ENCODE data around the gene PCID2. TPM values are rescaled to one million over a fixed set of nuclear protein-coding genes. Genes with fewer than 3 reads are reported as not detected.

PCID2 gene
- total and polyA plus RNA-seq, 2 of the 13 experiments (the other 11 are each of a cell fraction or from before 2014, with no cell fraction given): 65.0 to 111 TPM

DNA sequence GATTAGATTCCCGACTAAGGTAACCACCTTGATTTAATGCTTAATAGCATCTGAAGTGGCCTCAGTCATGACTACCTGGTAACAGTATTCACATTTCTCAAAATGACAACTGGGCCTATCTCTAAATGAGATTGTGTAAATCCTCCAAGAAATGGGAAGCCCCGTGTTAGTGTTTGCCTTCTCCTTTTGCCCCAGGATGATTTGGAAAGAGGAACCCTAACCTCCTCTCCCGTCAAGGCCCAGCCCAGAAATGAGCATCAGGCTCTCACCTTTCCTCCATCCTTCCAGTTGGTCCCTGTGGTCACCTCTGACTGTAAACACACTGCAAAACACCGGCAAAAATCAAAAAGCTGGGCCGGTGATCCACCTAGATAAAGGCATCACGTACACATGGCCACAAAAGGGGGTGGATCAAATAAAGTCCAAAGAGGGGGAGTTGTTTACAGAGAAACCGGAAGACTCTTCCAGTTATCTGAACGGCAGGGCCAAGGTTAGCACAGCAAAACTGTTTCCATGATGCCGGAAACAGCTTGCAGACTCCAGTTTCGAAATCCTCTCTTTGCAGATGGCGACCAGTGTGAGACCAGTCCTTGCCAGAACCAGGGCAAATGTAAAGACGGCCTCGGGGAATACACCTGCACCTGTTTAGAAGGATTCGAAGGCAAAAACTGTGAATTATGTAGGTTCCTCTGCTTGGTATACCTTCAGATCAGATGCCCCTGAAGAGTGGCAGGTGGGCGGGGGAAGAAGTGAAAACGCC is 69.5 kb downstream of the PCID2 start (continued):
- TF ChIP-seq, protein P1, sequence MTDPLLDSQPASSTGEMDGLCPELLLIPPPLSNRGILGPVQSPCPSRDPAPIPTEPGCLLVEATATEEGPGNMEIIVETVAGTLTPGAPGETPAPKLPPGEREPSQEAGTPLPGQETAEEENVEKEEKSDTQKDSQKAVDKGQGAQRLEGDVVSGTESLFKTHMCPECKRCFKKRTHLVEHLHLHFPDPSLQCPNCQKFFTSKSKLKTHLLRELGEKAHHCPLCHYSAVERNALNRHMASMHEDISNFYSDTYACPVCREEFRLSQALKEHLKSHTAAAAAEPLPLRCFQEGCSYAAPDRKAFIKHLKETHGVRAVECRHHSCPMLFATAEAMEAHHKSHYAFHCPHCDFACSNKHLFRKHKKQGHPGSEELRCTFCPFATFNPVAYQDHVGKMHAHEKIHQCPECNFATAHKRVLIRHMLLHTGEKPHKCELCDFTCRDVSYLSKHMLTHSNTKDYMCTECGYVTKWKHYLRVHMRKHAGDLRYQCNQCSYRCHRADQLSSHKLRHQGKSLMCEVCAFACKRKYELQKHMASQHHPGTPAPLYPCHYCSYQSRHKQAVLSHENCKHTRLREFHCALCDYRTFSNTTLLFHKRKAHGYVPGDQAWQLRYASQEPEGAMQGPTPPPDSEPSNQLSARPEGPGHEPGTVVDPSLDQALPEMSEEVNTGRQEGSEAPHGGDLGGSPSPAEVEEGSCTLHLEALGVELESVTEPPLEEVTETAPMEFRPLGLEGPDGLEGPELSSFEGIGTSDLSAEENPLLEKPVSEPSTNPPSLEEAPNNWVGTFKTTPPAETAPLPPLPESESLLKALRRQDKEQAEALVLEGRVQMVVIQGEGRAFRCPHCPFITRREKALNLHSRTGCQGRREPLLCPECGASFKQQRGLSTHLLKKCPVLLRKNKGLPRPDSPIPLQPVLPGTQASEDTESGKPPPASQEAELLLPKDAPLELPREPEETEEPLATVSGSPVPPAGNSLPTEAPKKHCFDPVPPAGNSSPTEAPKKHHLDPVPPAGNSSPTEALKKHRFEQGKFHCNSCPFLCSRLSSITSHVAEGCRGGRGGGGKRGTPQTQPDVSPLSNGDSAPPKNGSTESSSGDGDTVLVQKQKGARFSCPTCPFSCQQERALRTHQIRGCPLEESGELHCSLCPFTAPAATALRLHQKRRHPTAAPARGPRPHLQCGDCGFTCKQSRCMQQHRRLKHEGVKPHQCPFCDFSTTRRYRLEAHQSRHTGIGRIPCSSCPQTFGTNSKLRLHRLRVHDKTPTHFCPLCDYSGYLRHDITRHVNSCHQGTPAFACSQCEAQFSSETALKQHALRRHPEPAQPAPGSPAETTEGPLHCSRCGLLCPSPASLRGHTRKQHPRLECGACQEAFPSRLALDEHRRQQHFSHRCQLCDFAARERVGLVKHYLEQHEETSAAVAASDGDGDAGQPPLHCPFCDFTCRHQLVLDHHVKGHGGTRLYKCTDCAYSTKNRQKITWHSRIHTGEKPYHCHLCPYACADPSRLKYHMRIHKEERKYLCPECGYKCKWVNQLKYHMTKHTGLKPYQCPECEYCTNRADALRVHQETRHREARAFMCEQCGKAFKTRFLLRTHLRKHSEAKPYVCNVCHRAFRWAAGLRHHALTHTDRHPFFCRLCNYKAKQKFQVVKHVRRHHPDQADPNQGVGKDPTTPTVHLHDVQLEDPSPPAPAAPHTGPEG (CRISPR knock-in tag; IDR thresholded peaks at IDR 0.05): peak; percentile 76; the same call in 1 of the 2 replicates
- TF ChIP-seq ZNF777 (CRISPR knock-in tag; IDR thresholded peaks at IDR 0.05) (no peak), ZNF496 (CRISPR knock-in tag; IDR thresholded peaks at IDR 0.05; ENCODE audit: insufficient replicate concordance) (no peak), ZNF749 (CRISPR knock-in tag; IDR thresholded peaks at IDR 0.05; ENCODE audit: borderline replicate concordance) (no peak), KLF12 (CRISPR knock-in tag; IDR thresholded peaks at IDR 0.05; ENCODE audit: borderline replicate concordance) (peak; percentile 39; the same call in 1 of the 2 replicates), AHR (CRISPR knock-in tag; IDR thresholded peaks at IDR 0.05) (no peak; the same call in 1 of the 2 replicates), ZNF282 (IDR thresholded peaks at IDR 0.05; ENCODE audit: partially characterized antibody) (no peak), ZNF724P (CRISPR knock-in tag; IDR thresholded peaks at IDR 0.05; ENCODE audit: borderline replicate concordance) (0 out of 2 replicates have a peak, but pooled peaks have one; percentile 43)
- TF ChIP-seq, protein P2, sequence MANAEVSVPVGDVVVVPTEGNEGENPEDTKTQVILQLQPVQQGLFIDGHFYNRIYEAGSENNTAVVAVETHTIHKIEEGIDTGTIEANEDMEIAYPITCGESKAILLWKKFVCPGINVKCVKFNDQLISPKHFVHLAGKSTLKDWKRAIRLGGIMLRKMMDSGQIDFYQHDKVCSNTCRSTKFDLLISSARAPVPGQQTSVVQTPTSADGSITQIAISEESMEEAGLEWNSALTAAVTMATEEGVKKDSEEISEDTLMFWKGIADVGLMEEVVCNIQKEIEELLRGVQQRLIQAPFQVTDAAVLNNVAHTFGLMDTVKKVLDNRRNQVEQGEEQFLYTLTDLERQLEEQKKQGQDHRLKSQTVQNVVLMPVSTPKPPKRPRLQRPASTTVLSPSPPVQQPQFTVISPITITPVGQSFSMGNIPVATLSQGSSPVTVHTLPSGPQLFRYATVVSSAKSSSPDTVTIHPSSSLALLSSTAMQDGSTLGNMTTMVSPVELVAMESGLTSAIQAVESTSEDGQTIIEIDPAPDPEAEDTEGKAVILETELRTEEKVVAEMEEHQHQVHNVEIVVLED (CRISPR knock-in tag; IDR thresholded peaks at IDR 0.05; ENCODE audit: borderline replicate concordance): peak; percentile 62
- TF ChIP-seq, protein P3, sequence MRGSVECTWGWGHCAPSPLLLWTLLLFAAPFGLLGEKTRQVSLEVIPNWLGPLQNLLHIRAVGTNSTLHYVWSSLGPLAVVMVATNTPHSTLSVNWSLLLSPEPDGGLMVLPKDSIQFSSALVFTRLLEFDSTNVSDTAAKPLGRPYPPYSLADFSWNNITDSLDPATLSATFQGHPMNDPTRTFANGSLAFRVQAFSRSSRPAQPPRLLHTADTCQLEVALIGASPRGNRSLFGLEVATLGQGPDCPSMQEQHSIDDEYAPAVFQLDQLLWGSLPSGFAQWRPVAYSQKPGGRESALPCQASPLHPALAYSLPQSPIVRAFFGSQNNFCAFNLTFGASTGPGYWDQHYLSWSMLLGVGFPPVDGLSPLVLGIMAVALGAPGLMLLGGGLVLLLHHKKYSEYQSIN (CRISPR knock-in tag; IDR thresholded peaks at IDR 0.05; ENCODE audit: borderline replicate concordance): no peak
- TF ChIP-seq, protein P4, sequence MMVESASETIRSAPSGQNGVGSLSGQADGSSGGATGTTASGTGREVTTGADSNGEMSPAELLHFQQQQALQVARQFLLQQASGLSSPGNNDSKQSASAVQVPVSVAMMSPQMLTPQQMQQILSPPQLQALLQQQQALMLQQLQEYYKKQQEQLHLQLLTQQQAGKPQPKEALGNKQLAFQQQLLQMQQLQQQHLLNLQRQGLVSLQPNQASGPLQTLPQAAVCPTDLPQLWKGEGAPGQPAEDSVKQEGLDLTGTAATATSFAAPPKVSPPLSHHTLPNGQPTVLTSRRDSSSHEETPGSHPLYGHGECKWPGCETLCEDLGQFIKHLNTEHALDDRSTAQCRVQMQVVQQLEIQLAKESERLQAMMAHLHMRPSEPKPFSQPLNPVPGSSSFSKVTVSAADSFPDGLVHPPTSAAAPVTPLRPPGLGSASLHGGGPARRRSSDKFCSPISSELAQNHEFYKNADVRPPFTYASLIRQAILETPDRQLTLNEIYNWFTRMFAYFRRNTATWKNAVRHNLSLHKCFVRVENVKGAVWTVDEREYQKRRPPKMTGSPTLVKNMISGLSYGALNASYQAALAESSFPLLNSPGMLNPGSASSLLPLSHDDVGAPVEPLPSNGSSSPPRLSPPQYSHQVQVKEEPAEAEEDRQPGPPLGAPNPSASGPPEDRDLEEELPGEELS (CRISPR knock-in tag; IDR thresholded peaks at IDR 0.05): peak; percentile 100
- TF ChIP-seq, protein P5, sequence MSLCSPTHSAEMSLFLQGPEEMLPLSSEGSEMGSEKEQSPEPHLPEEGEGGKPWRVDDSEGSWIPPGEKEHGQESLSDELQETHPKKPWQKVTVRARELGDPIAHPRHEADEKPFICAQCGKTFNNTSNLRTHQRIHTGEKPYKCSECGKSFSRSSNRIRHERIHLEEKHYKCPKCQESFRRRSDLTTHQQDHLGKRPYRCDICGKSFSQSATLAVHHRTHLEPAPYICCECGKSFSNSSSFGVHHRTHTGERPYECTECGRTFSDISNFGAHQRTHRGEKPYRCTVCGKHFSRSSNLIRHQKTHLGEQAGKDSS (CRISPR knock-in tag; IDR thresholded peaks at IDR 0.05; ENCODE audit: borderline replicate concordance, low read depth): no peak; the same call in none of the 2 replicates

Data from HepG2 (cell line).